Neuron (in vitro differentiated cells): ENCODE results near the gene BRCA2.

Experiments used
- H2AFZ ChIP-seq: one replicate; pipeline ENCODE4 v1.6.1; 2013; ENCODE audit warnings: low read depth, mild to moderate bottlenecking, inconsistent platforms, low read length, moderate library complexity
- H3K27me3 ChIP-seq: one replicate; pipeline ENCODE4 v1.6.1; 2013; ENCODE audit warnings: low read length; ENCODE audit not compliant: insufficient read depth
- H3K36me3 ChIP-seq: one replicate; pipeline ENCODE4 v1.6.1; 2013; ENCODE audit warnings: low read length; ENCODE audit not compliant: insufficient read depth
- H3K4me1 ChIP-seq: one replicate; pipeline ENCODE4 v1.6.1; 2013; ENCODE audit warnings: low read length; ENCODE audit not compliant: insufficient read depth
- H3K4me3 ChIP-seq: 2 replicates; pipeline ENCODE4 v1.5.1; 2013; ENCODE audit warnings: mild to moderate bottlenecking, low read length, moderate library complexity
- H3K9me3 ChIP-seq: one replicate; pipeline ENCODE4 v1.6.1; 2013; ENCODE audit warnings: low read length

The BRCA2 gene

DNA sequence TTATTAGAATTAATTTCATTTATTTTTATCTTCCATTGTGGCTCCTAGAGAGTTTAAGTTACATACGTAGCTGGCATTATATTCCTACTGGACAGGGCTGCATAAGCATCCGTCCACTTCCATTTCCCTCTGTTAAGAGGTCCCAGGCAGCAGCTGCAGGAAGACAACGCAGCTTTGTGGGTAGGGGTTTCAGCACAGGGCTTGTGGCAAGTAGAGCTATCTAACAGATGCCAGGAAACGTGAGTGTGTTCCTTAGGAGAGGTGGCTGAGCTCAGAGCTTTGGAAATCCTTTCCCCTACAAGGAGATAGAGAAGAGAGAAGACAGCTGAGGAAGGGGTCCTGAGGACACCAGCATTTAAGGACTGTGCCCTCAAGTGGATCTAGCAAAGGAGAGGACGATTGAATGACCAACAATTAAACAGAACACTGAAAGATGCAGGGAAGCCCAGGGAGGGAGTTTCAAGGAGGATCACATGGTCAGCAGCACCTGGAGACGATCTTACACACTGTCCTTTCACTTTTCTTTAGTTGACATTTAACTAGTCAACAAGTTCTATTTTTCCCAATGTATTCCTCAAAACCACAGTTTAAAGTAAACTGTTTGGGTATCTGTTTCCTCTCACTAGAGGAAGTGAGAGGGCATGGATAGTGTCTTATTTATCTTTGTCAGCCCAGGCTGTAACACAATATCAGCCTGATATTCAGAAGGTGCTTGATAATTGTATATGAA is 114.9 kb downstream of the BRCA2 start:
- H3K9me3 ChIP-seq, result peaks cover 2% of the 10 kb centered on the region
- peaks cover 5% of the 10 kb centered on the region for H3K36me3 ChIP-seq
- H2AFZ ChIP-seq, result no peak overlapping the region
- no peaks in the 10 kb centered on the region for H3K4me1 ChIP-seq
- H3K27me3 ChIP-seq, result no peaks in the 10 kb centered on the region
- no peak overlapping the region for H3K4me3 ChIP-seq

DNA sequence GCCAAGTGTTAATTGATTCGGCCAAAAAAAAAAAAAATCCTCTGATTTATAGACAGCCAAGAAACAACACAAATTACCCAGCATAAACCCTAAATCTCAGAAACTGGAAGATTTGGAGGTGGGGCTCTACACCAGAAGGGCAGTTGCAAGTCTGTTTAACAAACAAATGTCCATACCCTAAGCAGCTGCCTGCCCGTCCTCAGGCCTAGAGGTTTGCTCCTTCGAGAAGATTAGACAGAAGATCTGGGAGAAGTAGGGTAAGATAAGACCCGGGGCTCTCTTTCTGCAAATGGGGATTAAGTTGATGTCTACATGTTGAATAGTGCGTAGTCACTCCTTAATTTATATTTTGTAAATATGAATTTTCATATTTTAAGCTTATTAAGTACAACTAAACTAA is 116.1 kb downstream of the BRCA2 start:
- peaks cover 2% of the 10 kb centered on the region for H3K9me3 ChIP-seq
- H3K36me3 ChIP-seq, result peaks cover 5% of the 10 kb centered on the region
- no peak overlapping the region for H3K4me3 ChIP-seq
- H2AFZ ChIP-seq, result no peak overlapping the region
- H3K27me3 ChIP-seq, result no peaks in the 10 kb centered on the region
- H3K4me1 ChIP-seq, result no peaks in the 10 kb centered on the region

DNA sequence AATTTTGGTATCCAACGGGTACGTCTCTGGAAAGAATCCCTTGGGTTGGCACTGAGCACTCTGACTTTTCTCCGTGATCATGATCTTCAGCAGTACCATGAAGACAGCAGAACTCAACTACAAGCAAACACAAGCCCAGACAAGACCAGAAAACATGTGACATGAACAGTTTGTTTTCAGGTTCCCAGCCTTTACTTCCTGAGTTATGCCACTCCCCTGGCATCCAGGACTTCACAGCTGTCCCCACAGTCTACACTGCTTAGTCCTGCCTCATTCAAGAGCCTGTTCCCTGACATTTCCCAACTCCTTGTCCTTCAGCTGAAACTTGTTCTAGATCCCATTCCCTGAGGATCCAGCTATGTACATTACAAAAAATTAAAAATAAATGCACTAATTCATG is 117.5 kb downstream of the BRCA2 start:
- Histone ChIP-seq H2AFZ (no peak overlapping the region), H3K9me3 (no peaks in the 10 kb centered on the region), H3K27me3 (no peaks in the 10 kb centered on the region), H3K36me3 (peaks cover 5% of the 10 kb centered on the region), H3K4me1 (no peaks in the 10 kb centered on the region), H3K4me3 (no peak overlapping the region)

DNA sequence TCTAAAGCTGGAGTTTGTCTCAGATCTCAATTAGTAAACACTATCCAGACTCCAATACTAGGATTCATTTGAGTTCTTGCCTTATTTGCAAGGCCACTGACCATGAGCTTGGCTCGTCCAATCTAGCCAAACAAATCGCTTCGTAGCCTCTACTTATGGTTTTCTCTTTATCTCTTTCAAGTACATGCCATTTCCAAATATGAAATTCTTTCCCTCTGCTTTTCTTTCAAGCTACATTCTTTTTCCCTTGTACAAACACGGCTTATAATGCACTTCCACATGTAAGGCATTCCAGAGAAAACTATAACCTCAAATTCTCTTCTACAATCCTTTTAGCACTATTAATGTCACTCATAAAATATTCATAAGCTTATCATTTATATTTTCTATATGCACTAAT is 123.6 kb downstream of the BRCA2 start:
- Histone ChIP-seq H3K4me1 (no peaks in the 10 kb centered on the region), H3K36me3 (peaks cover 5% of the 10 kb centered on the region), H3K4me3 (no peak overlapping the region), H2AFZ (no peak overlapping the region), H3K27me3 (no peaks in the 10 kb centered on the region), H3K9me3 (no peaks in the 10 kb centered on the region)

DNA sequence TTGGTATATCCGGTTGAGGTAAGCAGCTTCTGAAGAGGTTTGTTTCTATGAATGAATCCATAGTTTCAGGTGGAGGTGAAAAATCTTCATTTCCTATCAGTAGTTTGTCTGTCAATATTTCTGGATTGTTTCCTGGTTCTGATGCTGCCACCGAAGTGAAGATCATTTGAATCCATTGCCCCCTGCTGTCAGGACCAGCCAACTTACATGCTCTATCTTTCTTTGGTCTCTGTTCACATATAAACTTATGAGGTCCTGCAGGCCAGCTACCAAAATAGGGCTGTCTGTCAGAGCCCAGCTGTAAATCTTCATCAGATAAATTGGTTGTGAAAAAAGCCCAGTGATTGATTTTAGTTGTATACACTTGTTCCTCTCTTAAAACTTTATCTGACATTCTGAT is 127.8 kb downstream of the BRCA2 start:
- H3K9me3 ChIP-seq, result no peaks in the 10 kb centered on the region
- no peak overlapping the region for H2AFZ ChIP-seq
- H3K27me3 ChIP-seq, result no peaks in the 10 kb centered on the region
- no peaks in the 10 kb centered on the region for H3K4me1 ChIP-seq
- H3K36me3 ChIP-seq, result peaks cover 2% of the 10 kb centered on the region
- no peak overlapping the region for H3K4me3 ChIP-seq

DNA sequence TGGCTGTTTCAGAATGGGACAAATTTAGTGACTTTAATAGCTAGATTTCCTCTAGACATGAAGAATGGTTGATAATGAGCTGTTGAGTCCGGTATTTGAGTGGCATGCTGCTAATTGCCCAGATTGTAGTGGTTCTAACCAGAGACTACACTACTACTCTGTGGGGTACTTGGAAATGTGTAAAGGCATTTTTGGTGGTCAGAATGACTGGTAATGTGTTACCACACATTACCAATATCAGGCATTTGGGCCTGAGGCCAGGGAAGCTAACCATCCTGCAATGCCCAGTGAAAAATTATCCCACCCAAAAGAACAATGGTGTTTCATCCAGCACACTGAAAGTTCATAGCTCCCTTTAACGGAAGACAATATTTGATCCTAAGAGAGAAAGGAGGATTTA is 130.2 kb downstream of the BRCA2 start:
- Histone ChIP-seq H3K9me3 (no peaks in the 10 kb centered on the region), H3K27me3 (no peaks in the 10 kb centered on the region), H3K36me3 (peaks cover 2% of the 10 kb centered on the region), H2AFZ (no peak overlapping the region), H3K4me3 (no peak overlapping the region), H3K4me1 (no peaks in the 10 kb centered on the region)

DNA sequence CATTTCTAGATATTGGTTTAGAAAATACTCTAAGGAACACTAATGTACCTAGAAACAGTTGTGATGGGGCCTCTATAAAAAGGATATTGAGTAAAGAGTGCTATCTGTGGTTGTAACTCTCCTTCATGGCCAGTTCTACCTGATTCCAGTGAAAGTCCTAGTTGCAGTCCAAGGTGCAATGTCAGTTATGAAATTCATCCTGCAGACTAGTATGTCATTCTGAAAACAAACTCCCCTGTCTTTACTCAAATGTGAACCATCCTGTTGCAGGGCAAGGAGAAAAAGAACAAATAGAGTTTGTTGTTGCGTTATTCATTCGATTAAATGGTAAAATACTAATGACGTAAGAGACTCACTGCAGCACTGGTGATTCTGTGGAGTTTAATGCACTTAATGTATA is 130.9 kb downstream of the BRCA2 start:
- no peaks in the 10 kb centered on the region for H3K9me3 ChIP-seq

DNA sequence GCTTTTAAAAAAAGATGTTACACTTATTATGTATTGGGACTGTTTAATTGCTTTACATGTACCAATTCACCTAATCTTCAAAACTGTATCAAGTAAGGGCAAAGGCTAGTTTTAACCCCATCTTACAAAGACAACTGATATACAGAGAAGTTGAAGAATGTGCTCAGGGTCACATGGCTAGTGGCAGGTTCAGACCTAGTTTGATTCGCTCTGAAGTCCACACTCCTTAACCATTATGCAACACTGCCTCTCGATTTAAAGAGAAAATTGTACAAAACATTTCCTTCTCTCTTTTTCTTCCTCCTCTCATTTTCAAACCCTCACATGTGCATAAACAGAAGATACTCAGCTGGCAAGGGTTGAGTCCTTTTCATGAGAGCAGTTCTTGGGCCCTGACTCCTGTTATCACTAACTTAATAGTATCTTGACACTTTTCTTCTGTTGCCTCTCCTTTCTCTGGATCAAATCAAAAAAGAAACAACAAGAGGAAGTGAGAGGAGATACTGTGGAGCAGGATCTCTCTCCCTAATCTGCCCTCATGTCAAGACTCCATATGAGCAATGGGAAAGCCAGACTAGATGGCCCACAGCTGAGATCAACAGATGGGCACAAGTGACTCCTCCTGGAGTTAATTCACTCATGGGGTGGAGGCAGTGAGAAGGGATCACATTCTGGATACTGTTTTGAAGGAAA is 131.6 kb downstream of the BRCA2 start:
- peaks cover 2% of the 10 kb centered on the region for H3K36me3 ChIP-seq
- H3K4me1 ChIP-seq, result no peaks in the 10 kb centered on the region

More for the DNA sequence above, 130.9 kb downstream of the BRCA2 start:
- no peaks in the 10 kb centered on the region for H3K27me3 ChIP-seq
- no peak overlapping the region for H3K4me3 ChIP-seq
- no peaks in the 10 kb centered on the region for H3K4me1 ChIP-seq
- peaks cover 2% of the 10 kb centered on the region for H3K36me3 ChIP-seq
- H2AFZ ChIP-seq, result no peak overlapping the region

DNA sequence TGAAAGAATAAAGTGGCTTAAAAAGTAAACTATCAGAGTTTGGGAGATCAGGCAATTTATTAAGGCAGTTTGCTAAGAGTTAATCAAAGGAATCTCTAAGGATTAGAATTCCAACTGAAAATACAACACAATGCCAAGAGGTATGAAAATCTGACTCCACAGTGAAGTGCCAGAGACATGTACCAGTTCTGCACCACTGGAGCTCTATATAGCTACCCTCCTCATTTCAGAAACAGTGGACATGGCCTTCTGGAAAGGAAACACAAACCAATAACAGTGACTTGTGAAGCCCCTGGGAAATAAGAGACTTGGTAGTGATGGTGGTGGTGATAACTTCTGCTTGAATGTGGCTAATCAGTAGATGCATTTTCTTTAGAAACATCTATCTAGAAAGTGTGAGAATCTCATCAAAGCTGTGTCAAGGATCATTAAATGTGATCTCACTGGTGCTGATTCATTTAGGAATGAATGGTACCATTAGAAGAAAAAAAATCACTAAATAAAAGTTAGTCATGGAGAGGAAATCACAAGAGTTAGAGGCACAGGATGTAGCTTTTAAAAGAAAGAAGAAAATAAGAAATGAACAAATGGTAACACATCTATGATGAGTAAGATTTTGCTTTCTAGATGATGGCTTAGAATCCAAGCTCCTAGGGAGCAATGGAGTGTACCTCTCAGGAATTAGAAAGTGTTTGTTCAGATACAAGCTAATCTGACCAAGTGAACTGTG is 132.8 kb downstream of the BRCA2 start:
- Histone ChIP-seq H3K9me3 (no peaks in the 10 kb centered on the region), H2AFZ (no peak overlapping the region), H3K4me3 (no peak overlapping the region), H3K4me1 (no peaks in the 10 kb centered on the region), H3K27me3 (no peaks in the 10 kb centered on the region), H3K36me3 (peaks cover 2% of the 10 kb centered on the region)

More for the DNA sequence above, 131.6 kb downstream of the BRCA2 start:
- no peak overlapping the region for H2AFZ ChIP-seq
- H3K4me3 ChIP-seq, result no peak overlapping the region
- H3K27me3 ChIP-seq, result no peaks in the 10 kb centered on the region
- no peaks in the 10 kb centered on the region for H3K9me3 ChIP-seq

DNA sequence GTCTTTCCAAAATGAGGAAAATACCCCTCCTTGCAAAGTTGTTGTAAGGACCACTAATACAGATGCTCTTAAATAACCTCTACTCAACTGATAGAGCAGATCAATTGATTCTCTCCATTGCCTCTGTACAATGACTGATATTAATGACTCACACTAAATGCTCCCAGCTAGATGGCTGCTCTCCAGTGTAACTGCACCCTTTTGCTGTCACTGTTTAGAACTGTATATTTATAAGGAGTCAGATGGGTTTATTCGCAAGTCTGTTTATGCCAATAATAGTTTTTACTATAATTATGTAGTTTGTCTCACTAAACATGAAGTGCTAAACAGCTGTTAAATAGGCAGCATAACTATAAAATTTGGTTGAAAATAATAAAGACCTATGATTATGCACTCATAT is 133.7 kb downstream of the BRCA2 start:
- no peaks in the 10 kb centered on the region for H3K36me3 ChIP-seq
- H3K4me3 ChIP-seq, result no peak overlapping the region
- H3K27me3 ChIP-seq, result no peaks in the 10 kb centered on the region
- no peak overlapping the region for H2AFZ ChIP-seq
- no peaks in the 10 kb centered on the region for H3K9me3 ChIP-seq
- H3K4me1 ChIP-seq, result no peaks in the 10 kb centered on the region
